NCI-H345 (cell line): ENCODE results near the gene CDHR2.

Experiments used
- DNase-seq: peaks from one replicate; lab custom pipeline; 2025; lab: John Stamatoyannopoulos, UW

Gene CDHR2

GRCh38 chr5:176620333-176620981 lies 71.3 kb downstream of the CDHR2 start:
- DNase-seq: no peak

DNA sequence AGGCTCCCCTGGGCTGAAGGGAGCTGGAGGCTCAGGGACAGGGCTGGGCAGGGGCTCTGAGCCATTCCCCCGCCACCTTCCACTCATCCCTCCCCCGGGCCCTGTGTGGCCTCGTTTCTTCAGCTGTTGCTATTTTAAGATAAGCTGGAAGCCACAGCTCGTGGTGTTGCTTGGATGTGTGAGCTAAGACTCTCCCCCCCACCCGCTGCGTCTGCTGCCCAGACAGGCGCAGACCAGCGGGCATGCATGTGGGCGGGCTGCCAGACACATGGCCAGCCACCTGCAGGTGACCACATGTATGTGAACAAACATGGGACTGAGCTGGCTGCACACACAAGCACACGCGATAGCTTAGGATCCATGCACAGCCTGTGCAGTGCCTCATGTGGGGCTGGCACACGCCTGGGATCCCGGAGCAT lies 72.5 kb downstream of the CDHR2 start:
- no peak for DNase-seq

- no peak for DNase-seq
Observed at GRCh38 chr5:176624142-176624541, 75.0 kb downstream of the CDHR2 start.

- no peak for DNase-seq
Observed at GRCh38 chr5:176624938-176625337, 75.8 kb downstream of the CDHR2 start.

DNA sequence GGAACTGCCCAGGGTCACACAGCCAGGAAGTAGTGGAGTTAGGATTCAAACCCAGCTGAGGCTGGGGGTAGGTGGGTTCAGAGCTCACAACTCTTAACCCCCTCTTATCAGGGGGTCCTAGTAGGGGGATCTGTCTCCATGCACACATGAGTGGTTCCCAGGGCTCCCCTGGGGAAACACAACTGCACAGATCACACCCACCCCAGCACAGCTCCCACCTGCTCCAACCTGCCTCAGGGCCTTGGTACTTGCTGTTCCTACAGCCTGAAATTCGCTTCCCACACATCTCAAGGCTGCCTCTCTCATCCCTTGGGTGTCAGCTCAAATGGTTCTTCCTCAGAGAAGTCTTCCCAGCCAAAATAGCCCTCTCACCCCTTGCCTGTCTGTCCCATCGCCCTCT lies 76.4 kb downstream of the CDHR2 start:
- no peak for DNase-seq

DNA sequence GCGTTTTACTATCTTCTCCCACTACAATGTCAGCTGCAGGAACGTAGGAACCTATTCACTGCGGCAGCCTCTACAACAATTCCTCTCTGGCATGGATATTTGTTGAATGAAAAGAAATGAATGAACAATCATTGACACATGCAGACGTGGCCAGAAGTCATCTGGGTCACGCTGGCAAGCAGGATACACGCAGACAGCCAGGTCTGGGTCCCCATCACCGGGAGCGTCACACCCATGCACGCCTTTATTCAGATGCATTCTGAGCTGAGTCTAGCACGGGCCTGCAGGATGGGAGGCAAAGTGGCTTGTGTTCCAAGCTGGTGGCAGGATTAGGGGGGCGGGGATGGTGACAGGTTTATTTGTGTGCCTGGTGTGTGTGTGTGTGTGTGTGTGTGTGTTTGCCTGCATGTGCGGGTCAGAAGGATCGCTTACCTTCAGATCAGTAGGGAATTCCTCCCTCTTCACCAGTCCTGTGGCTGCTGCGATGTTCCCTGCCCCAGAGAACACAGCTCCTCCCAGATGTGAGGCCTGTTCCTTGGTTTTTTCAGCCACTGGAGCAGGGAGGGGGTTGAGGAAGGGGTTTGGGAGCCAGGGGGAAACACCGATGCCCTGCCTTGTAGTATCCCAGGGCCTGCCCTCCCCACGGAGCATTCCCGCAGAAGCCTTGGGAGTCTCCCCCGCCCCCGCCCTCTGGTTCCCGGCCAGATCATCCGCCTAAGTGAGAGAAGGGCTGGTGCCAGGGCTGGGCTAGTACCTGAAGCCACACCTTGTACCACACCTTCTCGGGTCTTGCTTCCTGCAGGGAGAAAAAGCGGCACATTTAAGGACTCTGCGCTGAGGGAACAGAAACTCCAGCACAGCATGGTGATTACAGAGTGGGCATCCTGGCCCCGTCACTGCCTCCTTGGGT lies 77.1 kb downstream of the CDHR2 start:
- DNase-seq: no peak

- no peak for DNase-seq
Observed at GRCh38 chr5:176626876-176627236, 77.7 kb downstream of the CDHR2 start.

- DNase-seq: no peak
Observed at GRCh38 chr5:176627582-176627981, 78.4 kb downstream of the CDHR2 start.

DNA sequence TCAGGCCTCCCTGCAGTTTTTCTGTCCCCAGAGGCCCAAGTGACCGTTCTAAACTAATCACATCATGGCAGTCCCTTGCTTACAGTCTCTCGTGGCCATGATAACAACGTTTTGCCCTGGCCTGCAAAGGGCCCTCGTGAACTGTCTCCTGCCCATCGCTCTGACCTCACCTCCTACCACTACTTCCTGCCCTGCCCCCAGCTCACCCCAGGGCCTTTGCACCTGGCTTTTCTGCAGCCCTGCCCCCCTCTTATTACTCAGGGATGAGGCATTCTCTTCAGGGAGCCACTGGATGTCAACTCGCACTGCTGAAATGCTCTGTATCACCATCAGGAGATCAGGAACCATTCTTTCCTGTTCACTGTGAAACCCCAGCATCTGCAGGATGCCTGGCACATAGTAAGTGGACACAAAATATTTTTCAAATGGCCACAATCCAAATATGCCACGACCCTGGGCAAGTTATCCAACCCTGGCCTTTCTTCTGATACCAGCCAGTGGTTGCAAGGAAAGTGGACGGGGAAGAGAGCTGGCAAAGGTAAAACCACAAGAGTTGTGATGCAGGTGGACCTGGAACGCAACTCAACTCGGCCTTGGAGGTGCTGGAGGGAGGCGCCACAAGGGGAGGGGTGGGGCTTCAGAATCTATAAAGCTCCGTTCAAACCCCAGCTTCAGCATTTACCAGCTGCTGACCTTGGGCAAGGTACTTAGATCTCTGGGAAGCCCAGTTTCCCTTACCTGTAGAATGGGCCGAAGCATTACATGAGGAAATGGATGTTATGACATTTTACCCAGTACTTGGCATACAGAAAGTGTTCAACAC lies 79.5 kb downstream of the CDHR2 start:
- DNase-seq: no peak

GRCh38 chr5:176629317-176629852 lies 80.2 kb downstream of the CDHR2 start:
- no peak for DNase-seq

DNA sequence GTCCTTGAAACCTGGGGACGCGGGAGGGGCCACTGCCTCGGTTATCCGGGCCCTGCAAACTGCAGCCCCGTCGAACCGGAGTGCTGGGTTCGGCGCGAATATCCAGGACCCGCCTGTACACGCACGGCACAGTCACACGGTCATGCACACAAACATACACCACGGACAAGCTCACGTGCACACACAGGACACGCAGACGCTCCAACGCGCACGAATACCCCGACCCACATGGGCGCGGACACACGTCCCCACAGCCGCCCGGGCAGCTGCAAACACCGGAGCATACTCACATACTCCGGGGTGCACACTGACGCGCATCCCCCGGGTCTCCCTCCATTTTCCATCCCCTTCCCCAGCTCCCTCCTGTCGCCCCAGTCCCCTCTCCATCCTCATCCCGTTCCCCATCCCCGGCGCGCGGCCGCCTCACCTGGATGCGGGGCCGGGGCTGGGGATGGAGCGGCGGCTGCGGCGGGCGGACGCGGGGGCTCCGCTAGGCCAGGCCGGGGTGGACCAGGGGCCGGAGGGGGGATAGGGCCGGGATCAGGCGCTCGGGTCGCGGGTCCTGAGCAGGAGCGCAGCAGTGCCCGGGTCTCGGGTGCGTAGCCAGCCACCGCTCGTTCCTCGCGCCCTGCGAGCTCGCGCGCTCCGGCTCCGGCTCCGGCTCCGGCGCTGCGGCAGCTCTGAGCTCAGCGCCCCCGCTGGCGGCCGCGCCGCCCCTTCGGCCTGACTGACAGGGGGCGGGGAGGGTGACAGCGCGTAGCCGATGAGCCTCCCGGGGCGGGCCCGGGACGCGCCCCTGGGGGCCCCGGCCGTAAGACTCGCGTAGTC lies 80.9 kb downstream of the CDHR2 start, which contains the start of the genes EIF4E1B and SNCB:
EIF4E1B (plus strand) TSS at position 823 of the 828 bp plus-strand sequence. CDS start 12,113 bp downstream, outside the sequence.
SNCB (minus strand) TSS at position 682 of the 828 bp plus-strand sequence. CDS start 880 bp downstream, outside the sequence.
- peak; percentile 81 for DNase-seq

DNA sequence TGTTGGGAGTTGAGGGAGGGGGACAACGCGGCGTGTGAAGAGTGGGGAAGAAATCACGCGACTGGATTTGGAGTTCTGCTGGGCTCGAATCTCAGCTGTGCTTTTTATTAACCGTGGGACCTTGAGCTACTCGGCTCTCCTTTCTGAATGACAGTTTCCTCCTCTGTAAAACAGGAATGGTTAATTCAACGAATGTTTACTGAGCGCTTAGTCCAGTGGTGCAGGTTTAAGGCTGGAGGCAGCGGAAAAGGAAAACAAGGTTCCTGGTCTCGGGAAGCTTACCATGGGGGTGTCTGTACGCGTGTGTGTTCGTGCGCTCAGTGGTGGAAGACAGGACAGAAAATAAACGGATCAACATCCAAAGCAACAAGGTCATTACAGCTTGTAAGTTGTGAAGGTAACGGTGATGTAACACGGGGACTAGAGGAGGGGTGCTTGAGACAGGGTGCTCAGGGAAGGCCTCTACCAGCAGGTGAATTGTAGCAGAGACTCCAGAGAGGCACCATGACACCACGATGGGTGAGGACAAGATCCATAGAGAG lies 81.6 kb downstream of the CDHR2 start:
- no peak for DNase-seq

DNA sequence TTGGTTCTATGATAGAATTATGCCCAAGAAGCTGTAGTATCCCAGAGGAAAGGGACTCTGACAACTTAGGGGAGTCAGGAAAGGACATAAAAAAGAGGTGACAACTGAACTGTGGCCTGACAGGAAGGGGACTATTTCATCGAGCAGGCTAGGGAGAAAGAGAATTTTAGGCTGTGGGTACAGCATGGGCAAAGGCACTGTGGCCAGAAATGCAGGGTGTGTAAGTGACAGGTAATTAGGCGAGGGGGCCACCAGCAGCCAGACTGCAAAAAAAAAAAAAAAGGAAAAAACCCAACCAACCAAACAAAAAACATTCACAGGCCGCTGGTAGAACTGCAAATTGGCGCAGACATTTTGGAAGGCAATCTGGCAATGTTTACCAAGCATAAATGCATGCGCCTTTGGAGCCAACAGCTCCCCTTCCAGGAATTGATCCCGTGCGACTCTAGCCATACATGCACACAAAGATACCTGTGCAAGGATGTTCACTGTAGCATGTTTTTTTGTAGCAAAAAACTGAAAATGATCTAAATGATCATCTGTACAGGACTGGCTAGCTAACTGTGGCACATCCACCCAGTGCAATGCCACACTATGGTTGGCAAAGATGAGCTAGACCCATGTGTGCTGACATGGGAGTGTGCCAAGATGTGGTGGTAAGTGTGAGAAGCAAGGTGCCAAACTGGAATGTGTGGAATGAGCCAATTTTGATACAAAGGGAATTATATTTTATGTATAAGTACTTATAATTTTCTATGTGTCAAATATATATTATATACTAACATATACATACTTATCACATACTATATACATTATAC lies 82.5 kb downstream of the CDHR2 start:
- DNase-seq: no peak

DNA sequence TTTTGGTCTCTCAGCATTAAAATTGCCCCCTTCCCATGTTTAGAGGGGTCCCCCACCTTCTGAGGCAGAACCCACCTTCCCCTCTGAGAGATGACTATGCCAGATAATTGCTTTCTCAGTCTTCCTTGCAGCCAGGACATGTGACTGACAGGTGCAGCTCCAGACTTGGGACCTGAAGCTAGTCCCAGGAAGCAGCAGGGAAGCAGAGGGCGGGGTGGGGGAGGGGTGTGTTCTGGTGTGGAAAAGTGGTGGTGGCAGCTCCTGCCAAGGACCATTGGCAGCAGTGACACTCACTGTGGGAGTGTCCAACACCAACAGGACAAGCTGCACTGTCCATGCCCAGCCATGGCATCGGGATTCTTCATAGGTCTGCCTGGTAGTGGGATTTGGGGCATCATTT lies 83.6 kb downstream of the CDHR2 start:
- DNase-seq: peak; percentile 18

GRCh38 chr5:176633598-176633997 lies 84.5 kb downstream of the CDHR2 start:
- no peak for DNase-seq

GRCh38 chr5:176636426-176636825 lies 87.3 kb downstream of the CDHR2 start:
- no peak for DNase-seq

GRCh38 chr5:176637556-176637955 lies 88.4 kb downstream of the CDHR2 start:
- DNase-seq: no peak

- DNase-seq: no peak
Observed at GRCh38 chr5:176638437-176638836, 89.3 kb downstream of the CDHR2 start.

DNA sequence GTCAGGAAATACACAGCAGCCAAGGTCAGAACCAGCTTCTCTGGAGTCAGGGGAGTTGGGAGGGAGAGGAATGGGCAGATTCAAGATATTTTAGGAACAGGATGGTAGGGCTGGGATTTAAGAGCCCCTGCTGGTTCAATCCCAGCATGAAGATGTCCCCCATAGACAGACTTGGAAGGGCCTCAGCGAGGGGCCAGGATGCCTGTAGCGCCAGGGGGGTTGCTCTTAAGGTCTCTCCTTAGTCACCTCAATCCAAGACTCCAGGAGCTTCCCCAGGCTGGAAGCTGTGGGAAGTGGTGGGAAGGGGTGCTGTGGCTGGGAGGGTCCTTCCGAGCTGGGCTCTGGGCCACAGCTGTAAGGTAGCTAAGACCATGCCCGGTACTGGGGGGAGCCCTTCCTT lies 90.1 kb downstream of the CDHR2 start:
- DNase-seq: no peak

- DNase-seq: no peak
Observed at GRCh38 chr5:176639981-176640380, 90.8 kb downstream of the CDHR2 start.
